K562 (cell line): ENCODE data around the gene RFC2. TPM values are rescaled to one million over a fixed set of nuclear protein-coding genes. Genes with fewer than 3 reads are reported as not detected.

Experiments
- ATAC-seq: fragments of 200-7000 bp; cut with Tn5 transposase; 3 replicates; pipeline ENCODE4 v1.9.1; 2020; ENCODE audit warnings: moderate library complexity
- BruUV-seq: library from RNA; stranded (reverse); fragments of 400-500 nt; replicated peaks from 2 replicates; lab custom pipeline; 2021; lab: Mats Ljungman, UMichigan
- CTCF ChIA-PET: fragments of 300-600 bp; formaldehyde crosslinking; extraction: SDS; loops from one replicate; lab custom pipeline; 2021; ENCODE audit warnings: low intra/inter-chr PET ratio; lab: Yijun Ruan, JAX
- POLR2A ChIA-PET: fragments of 300-600, 350-650 bp; sonication (Branson Sonifier 250); formaldehyde crosslinking; extraction: SDS; loops from one replicate; lab custom pipeline; 2021; ENCODE audit warnings: antibody characterized with exemption, inconsistent platforms; lab: Yijun Ruan, JAX
- DNase-seq, 4 experiments: peaks; one replicate each; pipeline versions ENCODE4 v3.0.0 to v3.0.0-alpha.2; 2011 to 2018; ENCODE audit warnings: low spot score in 3 of 4, mixed read lengths in 3 of 4; ENCODE audit errors: extremely low read depth in 1 of 4
- FAIRE-seq: peaks from 2 replicates; lab custom pipeline; 2011; peaks lifted over from hg19 to GRCh38; lab: Jason Lieb, UNC
- H2AFZ ChIP-seq: 2 replicates; pipeline ENCODE4 v1.6.0; 2011; ENCODE audit warnings: low read depth, low read length, control low read depth, inconsistent platforms
- H3K27ac ChIP-seq: fragments of 200-600 bp; 3 replicates; pipeline ENCODE4 v1.8.0; 2011; ENCODE audit warnings: low read depth, mild to moderate bottlenecking, control low read depth, inconsistent platforms, low read length, moderate library complexity, mixed read lengths; ENCODE audit errors: extremely low read depth
- H3K27me3 ChIP-seq, 2 experiments: fragments of 300-600 bp in 1 of 2; 2 replicates in 1 of 2; 3 replicates in 1 of 2; pipeline versions ENCODE4 v1.6.0 to v1.8.0; 2011; ENCODE audit warnings: inconsistent platforms in 2 of 2, low read length in 2 of 2, mild to moderate bottlenecking in 1 of 2, mixed read lengths in 1 of 2, moderate library complexity in 1 of 2; ENCODE audit not compliant: control insufficient read depth in 2 of 2, insufficient read depth in 2 of 2
- H3K36me3 ChIP-seq: fragments of 300-600 bp; 3 replicates; pipeline ENCODE4 v1.8.0; 2011; ENCODE audit warnings: mild to moderate bottlenecking, low read length, inconsistent platforms; ENCODE audit not compliant: control insufficient read depth, insufficient read depth
- H3K4me1 ChIP-seq, 2 experiments: fragments of 200-600 bp in 1 of 2; replicated peaks in 1 of 2; 2 replicates in 1 of 2; 3 replicates in 1 of 2; pipeline versions ENCODE4 v1.5.1 to v1.8.0; 2011; ENCODE audit warnings: inconsistent platforms in 2 of 2, low read length in 2 of 2, mild to moderate bottlenecking in 1 of 2, mixed read lengths in 1 of 2, moderate library complexity in 1 of 2; ENCODE audit not compliant: control insufficient read depth in 2 of 2, insufficient read depth in 2 of 2
- H3K4me2 ChIP-seq: 2 replicates; pipeline ENCODE4 v1.6.1; 2011; ENCODE audit warnings: low read length, control low read depth, inconsistent platforms, mixed read lengths; ENCODE audit not compliant: insufficient read depth
- H3K4me3 ChIP-seq: fragments of 200-600 bp; sonication (generic), shearing (Covaris generic); 2 replicates; pipeline ENCODE4 v1.5.1; 2016; ENCODE audit warnings: control low read depth, inconsistent platforms
- H3K79me2 ChIP-seq: fragments of 200-600 bp; 3 replicates; pipeline ENCODE4 v1.8.0; 2011; ENCODE audit warnings: low read length, inconsistent platforms; ENCODE audit not compliant: control insufficient read depth, insufficient read depth
- H3K9ac ChIP-seq, 2 experiments: 2 replicates each; pipeline versions ENCODE4 v1.6.0 to v1.6.1; 2011; ENCODE audit warnings: low read depth in 2 of 2, low read length in 2 of 2, control low read depth in 1 of 2, inconsistent platforms in 1 of 2, mild to moderate bottlenecking in 1 of 2, mixed read lengths in 1 of 2; ENCODE audit not compliant: insufficient read depth in 1 of 2
- H3K9me1 ChIP-seq: one replicate; pipeline ENCODE4 v1.6.0; 2011; ENCODE audit warnings: inconsistent platforms, mild to moderate bottlenecking, low read length, moderate library complexity; ENCODE audit not compliant: control insufficient read depth, insufficient read depth
- H3K9me3 ChIP-seq: replicated peaks from 2 replicates; pipeline ENCODE4 v1.5.1; 2011; ENCODE audit warnings: low read depth, low read length, inconsistent platforms; ENCODE audit not compliant: control insufficient read depth, insufficient read depth
- H4K20me1 ChIP-seq: replicated peaks from 2 replicates; pipeline ENCODE4 v1.6.1; 2011; ENCODE audit warnings: low read length, inconsistent platforms, mixed read lengths; ENCODE audit not compliant: control insufficient read depth, insufficient read depth
- DNMT1 ChIP-seq: fragments of 450-650 bp; IDR thresholded peaks from 2 replicates; pipeline ENCODE4 v1.6.1; 2016; ENCODE audit warnings: antibody characterized with exemption, mild to moderate bottlenecking
- DPF2 ChIP-seq: fragments of 450-650 bp; IDR thresholded peaks from 2 replicates; pipeline ENCODE4 v1.6.1; 2016
- IRF2 ChIP-seq: sonication (generic); formaldehyde crosslinking; IDR thresholded peaks from 2 replicates; pipeline ENCODE4 v1.8.1; 2022; ENCODE audit warnings: mild to moderate bottlenecking, missing genetic modification reagents
- KAT2B ChIP-seq: IDR thresholded peaks from one replicate; pipeline ENCODE4 v1.6.1; 2012; ENCODE audit warnings: low read depth, mild to moderate bottlenecking, control low read depth, inconsistent platforms, low read length, moderate library complexity
- KLF13 ChIP-seq: fragments of 450-650 bp; IDR thresholded peaks from 2 replicates; pipeline ENCODE4 v1.6.1; 2016; ENCODE audit warnings: missing genetic modification characterization, low read depth, mild to moderate bottlenecking, missing compliant biosample characterization, moderate library complexity, borderline replicate concordance
- NCOA4 ChIP-seq: fragments of 450-650 bp; IDR thresholded peaks from 2 replicates; pipeline ENCODE4 v1.6.1; 2018; ENCODE audit warnings: mild to moderate bottlenecking; ENCODE audit not compliant: partially characterized antibody
- TBL1XR1 ChIP-seq, 2 experiments: IDR thresholded peaks; 2 replicates each; pipeline ENCODE4 v1.6.1; 2012; ENCODE audit warnings: improper control_type of control experiment in 2 of 2, low read length in 2 of 2, mild to moderate bottlenecking in 1 of 2
- TBP ChIP-seq: optimal IDR thresholded peaks from 2 replicates; pipeline ENCODE3; 2011; ENCODE audit warnings: low read depth, low read length, improper control_type of control experiment
- TRIM28 ChIP-seq: fragments of 450-650 bp; IDR thresholded peaks from 2 replicates; pipeline ENCODE4 v1.6.1; 2017
- ZBTB7A ChIP-seq: IDR thresholded peaks from 2 replicates; pipeline ENCODE4 v1.6.1; 2011; ENCODE audit warnings: low read depth, mild to moderate bottlenecking, low read length, moderate library complexity, borderline replicate concordance; ENCODE audit not compliant: control insufficient read depth
- ZNF224 ChIP-seq: sonication (generic); formaldehyde crosslinking; IDR thresholded peaks from 2 replicates; pipeline ENCODE4 v1.8.0; 2022; ENCODE audit warnings: mild to moderate bottlenecking, missing genetic modification reagents
- ZNF780A ChIP-seq: fragments of 250-450 bp; sonication (Bioruptor Pico); IDR thresholded peaks from 2 replicates; pipeline ENCODE4 v1.5.0; 2021; ENCODE audit warnings: mild to moderate bottlenecking
- WGBS: fragments of 100-300 bp; shearing (Covaris generic); methylation state at CpG from one replicate; pipeline ENCODE4 v1.1.6; 2016; ENCODE audit warnings: low coverage, mixed read lengths; ENCODE audit not compliant: insufficient coverage; ENCODE audit errors: missing lambda C conversion rate; 5-methylcytosine and 5-hydroxymethylcytosine counted together
- in situ Hi-C: fragments of 300-500 bp; cut with MboI; formaldehyde crosslinking; loops from 4 replicates; pipeline ENCODE4 v1.15.0; 2018; ENCODE audit warnings: inconsistent platforms, mixed read lengths
- intact Hi-C: fragments of 100-400 bp; cut with micrococcal nuclease; formaldehyde crosslinking; loops from 2 replicates; pipeline ENCODE4 v1.14.2; 2022
- polyA plus RNA-seq, 8 experiments: library from polyadenylated mRNA; depleted of rRNA in 4 of 8; stranded (reverse) in 5 of 8; unstranded in 3 of 8; fragments of >200 nt; fragmentation: Nextera tagmentation in 2 of 8; fragmentation: Illumina TruSeq in 1 of 8; extraction: Ambion mirVana in 2 of 8; extraction: Trizol in 1 of 8; gene quantifications; 2 replicates each; pipeline versions ENCODE4 v1.2.1 to v1.2.3, GENCODE V29; 2011 to 2014; ENCODE audit warnings: inconsistent platforms in 1 of 8, missing spikeins in 1 of 8
- total RNA-seq, 7 experiments: library from RNA; depleted of rRNA in 6 of 7; stranded (reverse); fragments of >200 nt in 6 of 7; fragmentation: Illumina TruSeq in 2 of 7; extraction: Trizol in 2 of 7; gene quantifications; 2 replicates each; pipeline versions ENCODE4 v1.2.1 to v1.2.3, GENCODE V29; 2011 to 2021; ENCODE audit warnings: low replicate concordance in 1 of 7
- TF ChIP-seq, protein P1 (sequence below): IDR thresholded peaks from 2 replicates; pipeline ENCODE4 v1.6.1; 2011; ENCODE audit not compliant: insufficient read length; ENCODE audit errors: extremely low read depth
- TF ChIP-seq, protein P2 (sequence below): fragments of 250-450 bp; sonication (Bioruptor Pico); IDR thresholded peaks from 2 replicates; pipeline ENCODE4 v1.5.0; 2021
- TF ChIP-seq, protein P3 (sequence below): fragments of 450-650 bp; IDR thresholded peaks from 2 replicates; pipeline ENCODE4 v1.6.1; 2016; ENCODE audit warnings: low read depth

The RFC2 gene
- total and polyA plus RNA-seq, 9 of the 15 experiments (the other 6 are each of a cell fraction or from before 2014, with no cell fraction given): 32.5 to 161 (median 102) TPM

DNA sequence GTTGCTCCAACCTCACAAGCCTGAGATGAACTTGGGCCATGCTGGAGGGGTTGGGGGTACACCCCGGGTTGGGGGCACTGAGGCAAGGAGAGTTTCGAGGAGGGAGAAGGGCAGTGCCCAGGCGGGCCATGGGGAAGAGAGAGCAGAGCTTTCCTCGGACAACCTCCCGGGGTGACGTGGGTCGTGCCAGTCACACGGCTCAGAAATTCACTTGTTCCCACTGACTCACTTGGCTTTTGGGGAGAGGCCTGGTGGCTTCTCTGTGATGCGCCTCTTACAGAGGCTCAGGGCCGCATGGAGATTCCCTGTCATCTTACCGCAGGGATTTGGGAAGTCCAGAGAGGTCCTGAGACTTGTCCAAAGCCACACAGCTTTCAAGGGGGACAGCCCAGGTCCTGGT is 41.5 kb downstream of the RFC2 start:
- DNase-seq (no peak), ATAC-seq (no peak), FAIRE-seq (no peak)
- H3K27me3 ChIP-seq: no peaks in the 10 kb centered on the region
- H3K9ac ChIP-seq: no peak overlapping the region
- POLR2A ChIA-PET: interaction anchor here (0.6 kb wide), 1 partner anchor 10 kb away, joined by 3 read pairs; no protein-coding TSS in a partner anchor
- CTCF ChIA-PET: no interaction called here
- intact Hi-C loops: no loop called here
- H3K36me3 ChIP-seq: no peaks in the 10 kb centered on the region
- H3K9me3 ChIP-seq: no peaks in the 10 kb centered on the region
- 62% methylated on average over 11 of the region's 11 CpGs for WGBS
- H3K9me1 ChIP-seq: no peaks in the 10 kb centered on the region
- H3K27ac ChIP-seq: no peak overlapping the region
- in situ Hi-C loops: no loop called here
- no peak overlapping the region for H3K4me2 ChIP-seq
- no TSS peak for BruUV-seq
- H3K4me3 ChIP-seq: no peak overlapping the region
- no peaks in the 10 kb centered on the region; the same call in 1 of the 2 replicates for H4K20me1 ChIP-seq
- no peaks in the 10 kb centered on the region for H3K79me2 ChIP-seq
- H3K4me1 ChIP-seq: peaks cover 0 to 26% of the 10 kb centered on the region in 2 experiments; a peak in 3 of 5 replicates
- no peak overlapping the region for H2AFZ ChIP-seq
- TF ChIP-seq ZNF780A (CRISPR knock-in tag) (no peak), ZNF224 (CRISPR knock-in tag) (no peak), IRF2 (CRISPR knock-in tag) (no peak), TBL1XR1 (IDR thresholded peaks at IDR 0.05; ENCODE audit: low read length in 2 of 2) (no peak), KAT2B (no peak), TRIM28 (no peak), TBP (no peak), DNMT1 (no peak), DPF2 (no peak), KLF13 (tag) (no peak), ZBTB7A (no peak), NCOA4 (no peak)
- TF ChIP-seq, protein P1, sequence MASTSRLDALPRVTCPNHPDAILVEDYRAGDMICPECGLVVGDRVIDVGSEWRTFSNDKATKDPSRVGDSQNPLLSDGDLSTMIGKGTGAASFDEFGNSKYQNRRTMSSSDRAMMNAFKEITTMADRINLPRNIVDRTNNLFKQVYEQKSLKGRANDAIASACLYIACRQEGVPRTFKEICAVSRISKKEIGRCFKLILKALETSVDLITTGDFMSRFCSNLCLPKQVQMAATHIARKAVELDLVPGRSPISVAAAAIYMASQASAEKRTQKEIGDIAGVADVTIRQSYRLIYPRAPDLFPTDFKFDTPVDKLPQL: no peak
- TF ChIP-seq, protein P2, sequence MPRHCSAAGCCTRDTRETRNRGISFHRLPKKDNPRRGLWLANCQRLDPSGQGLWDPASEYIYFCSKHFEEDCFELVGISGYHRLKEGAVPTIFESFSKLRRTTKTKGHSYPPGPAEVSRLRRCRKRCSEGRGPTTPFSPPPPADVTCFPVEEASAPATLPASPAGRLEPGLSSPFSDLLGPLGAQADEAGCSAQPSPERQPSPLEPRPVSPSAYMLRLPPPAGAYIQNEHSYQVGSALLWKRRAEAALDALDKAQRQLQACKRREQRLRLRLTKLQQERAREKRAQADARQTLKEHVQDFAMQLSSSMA (CRISPR knock-in tag): no peak
- TF ChIP-seq, protein P3, sequence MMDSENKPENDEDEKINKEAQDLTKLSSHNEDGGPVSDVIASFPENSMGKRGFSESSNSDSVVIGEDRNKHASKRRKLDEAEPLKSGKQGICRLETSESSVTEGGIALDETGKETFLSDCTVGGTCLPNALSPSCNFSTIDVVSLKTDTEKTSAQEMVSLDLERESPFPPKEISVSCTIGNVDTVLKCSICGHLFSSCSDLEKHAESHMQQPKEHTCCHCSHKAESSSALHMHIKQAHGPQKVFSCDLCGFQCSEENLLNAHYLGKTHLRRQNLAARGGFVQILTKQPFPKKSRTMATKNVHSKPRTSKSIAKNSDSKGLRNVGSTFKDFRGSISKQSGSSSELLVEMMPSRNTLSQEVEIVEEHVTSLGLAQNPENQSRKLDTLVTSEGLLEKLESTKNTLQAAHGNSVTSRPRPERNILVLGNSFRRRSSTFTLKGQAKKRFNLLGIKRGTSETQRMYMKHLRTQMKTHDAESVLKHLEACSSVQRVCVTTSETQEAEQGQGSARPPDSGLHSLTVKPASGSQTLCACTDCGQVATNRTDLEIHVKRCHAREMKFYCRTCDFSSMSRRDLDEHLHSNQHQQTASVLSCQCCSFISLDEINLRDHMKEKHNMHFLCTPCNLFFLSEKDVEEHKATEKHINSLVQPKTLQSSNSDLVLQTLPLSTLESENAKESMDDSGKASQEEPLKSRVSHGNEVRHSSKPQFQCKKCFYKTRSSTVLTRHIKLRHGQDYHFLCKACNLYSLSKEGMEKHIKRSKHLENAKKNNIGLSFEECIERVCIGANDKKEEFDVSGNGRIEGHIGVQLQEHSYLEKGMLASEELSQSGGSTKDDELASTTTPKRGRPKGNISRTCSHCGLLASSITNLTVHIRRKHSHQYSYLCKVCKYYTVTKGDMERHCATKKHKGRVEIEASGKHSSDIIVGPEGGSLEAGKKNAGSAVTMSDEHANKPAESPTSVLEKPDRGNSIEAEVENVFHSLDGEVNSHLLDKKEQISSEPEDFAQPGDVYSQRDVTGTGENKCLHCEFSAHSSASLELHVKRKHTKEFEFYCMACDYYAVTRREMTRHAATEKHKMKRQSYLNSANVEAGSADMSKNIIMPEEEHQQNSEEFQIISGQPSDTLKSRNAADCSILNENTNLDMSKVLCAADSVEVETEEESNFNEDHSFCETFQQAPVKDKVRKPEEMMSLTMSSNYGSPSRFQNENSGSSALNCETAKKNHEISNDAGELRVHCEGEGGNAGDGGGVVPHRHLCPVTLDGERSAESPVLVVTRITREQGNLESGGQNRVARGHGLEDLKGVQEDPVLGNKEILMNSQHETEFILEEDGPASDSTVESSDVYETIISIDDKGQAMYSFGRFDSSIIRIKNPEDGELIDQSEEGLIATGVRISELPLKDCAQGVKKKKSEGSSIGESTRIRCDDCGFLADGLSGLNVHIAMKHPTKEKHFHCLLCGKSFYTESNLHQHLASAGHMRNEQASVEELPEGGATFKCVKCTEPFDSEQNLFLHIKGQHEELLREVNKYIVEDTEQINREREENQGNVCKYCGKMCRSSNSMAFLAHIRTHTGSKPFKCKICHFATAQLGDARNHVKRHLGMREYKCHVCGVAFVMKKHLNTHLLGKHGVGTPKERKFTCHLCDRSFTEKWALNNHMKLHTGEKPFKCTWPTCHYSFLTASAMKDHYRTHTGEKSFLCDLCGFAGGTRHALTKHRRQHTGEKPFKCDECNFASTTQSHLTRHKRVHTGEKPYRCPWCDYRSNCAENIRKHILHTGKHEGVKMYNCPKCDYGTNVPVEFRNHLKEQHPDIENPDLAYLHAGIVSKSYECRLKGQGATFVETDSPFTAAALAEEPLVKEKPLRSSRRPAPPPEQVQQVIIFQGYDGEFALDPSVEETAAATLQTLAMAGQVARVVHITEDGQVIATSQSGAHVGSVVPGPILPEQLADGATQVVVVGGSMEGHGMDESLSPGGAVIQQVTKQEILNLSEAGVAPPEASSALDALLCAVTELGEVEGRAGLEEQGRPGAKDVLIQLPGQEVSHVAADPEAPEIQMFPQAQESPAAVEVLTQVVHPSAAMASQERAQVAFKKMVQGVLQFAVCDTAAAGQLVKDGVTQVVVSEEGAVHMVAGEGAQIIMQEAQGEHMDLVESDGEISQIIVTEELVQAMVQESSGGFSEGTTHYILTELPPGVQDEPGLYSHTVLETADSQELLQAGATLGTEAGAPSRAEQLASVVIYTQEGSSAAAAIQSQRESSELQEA: no peak
